Measurements from ENCODE around the gene LYRM1. TPM values are rescaled to one million over a fixed set of nuclear protein-coding genes. Genes with fewer than 3 reads are reported as not detected.

Gene LYRM1
- total and polyA plus RNA-seq, 10 of the 15 experiments (the other 5 are each of a cell fraction or from before 2014, with no cell fraction given) = 18.4 to 54.4 (median 38.0) TPM

DNA sequence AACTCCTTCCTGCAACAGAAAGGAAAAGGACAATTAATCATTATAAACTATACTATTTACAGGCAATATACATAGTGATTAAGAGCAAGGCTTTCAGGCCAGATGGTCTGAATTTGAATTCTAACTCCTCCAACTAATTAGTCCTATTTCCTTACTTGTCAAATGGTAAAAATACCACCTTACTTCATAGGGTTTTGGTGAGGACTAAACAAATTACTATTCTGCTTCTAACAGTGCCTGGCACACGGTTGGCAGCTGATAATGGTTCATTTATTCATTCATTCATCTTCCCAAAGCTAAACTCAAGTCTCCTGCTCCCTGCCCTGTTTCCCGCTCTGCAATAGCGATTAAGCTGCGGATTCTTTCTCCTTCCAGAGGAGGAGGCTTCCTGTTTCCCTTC is 40.2 kb upstream of the LYRM1 start:
- no TSS peak for BruUV-seq (replicated peaks)
- in situ Hi-C loops (cut with MboI) (no loop called here), intact Hi-C loops (cut with micrococcal nuclease; ENCODE audit: unreplicated experiment) (no loop called here)
- Histone ChIP-seq H2AFZ (ENCODE audit: control insufficient read depth, low read depth, low read length) (no peak overlapping the region), H3K9ac (ENCODE audit: control insufficient read depth, insufficient read depth, low read length) (no peak overlapping the region), H3K4me3 (no peak overlapping the region), H3K4me1 (ENCODE audit: control insufficient read depth, insufficient read depth, low read length) (peaks cover 7% of the 10 kb centered on the region), H3K27me3 (replicated peaks in 1 of 2; ENCODE audit: control insufficient read depth in 2 of 2, insufficient read depth in 2 of 2, low read length in 1 of 2) (no peaks in the 10 kb centered on the region), H3K79me2 (ENCODE audit: control insufficient read depth, insufficient read depth, low read length) (peaks cover 6% of the 10 kb centered on the region), H3K27ac (ENCODE audit: control insufficient read depth, insufficient read depth) (no peak overlapping the region), H3K9me3 (replicated peaks; ENCODE audit: control insufficient read depth, insufficient read depth, low read length) (no peaks in the 10 kb centered on the region), H3K36me3 (ENCODE audit: control insufficient read depth in 2 of 2, insufficient read depth in 2 of 2, low read length in 1 of 2) (peaks cover 0 to 7% of the 10 kb centered on the region in 2 experiments), H4K20me1 (ENCODE audit: control insufficient read depth, insufficient read depth) (no peaks in the 10 kb centered on the region), H3K4me2 (ENCODE audit: control insufficient read depth, insufficient read depth) (no peak overlapping the region)
- FAIRE-seq (no peak), DNase-seq (ENCODE audit: low read depth, low spot score) (no peak), ATAC-seq (no peak)
- ChIA-PET POLR2A (no interaction called here), RAD21 (ENCODE audit: unreplicated experiment) (no interaction called here), SMC1A (ENCODE audit: uncharacterized antibody, unreplicated experiment) (no interaction called here), CTCF (no interaction called here)
- 87% methylated on average over 4 of the region's 4 CpGs for WGBS (ENCODE audit: insufficient coverage, insufficient replicate concordance, low lambda C conversion rate, missing lambda C conversion rate)
- TF ChIP-seq, protein P1, sequence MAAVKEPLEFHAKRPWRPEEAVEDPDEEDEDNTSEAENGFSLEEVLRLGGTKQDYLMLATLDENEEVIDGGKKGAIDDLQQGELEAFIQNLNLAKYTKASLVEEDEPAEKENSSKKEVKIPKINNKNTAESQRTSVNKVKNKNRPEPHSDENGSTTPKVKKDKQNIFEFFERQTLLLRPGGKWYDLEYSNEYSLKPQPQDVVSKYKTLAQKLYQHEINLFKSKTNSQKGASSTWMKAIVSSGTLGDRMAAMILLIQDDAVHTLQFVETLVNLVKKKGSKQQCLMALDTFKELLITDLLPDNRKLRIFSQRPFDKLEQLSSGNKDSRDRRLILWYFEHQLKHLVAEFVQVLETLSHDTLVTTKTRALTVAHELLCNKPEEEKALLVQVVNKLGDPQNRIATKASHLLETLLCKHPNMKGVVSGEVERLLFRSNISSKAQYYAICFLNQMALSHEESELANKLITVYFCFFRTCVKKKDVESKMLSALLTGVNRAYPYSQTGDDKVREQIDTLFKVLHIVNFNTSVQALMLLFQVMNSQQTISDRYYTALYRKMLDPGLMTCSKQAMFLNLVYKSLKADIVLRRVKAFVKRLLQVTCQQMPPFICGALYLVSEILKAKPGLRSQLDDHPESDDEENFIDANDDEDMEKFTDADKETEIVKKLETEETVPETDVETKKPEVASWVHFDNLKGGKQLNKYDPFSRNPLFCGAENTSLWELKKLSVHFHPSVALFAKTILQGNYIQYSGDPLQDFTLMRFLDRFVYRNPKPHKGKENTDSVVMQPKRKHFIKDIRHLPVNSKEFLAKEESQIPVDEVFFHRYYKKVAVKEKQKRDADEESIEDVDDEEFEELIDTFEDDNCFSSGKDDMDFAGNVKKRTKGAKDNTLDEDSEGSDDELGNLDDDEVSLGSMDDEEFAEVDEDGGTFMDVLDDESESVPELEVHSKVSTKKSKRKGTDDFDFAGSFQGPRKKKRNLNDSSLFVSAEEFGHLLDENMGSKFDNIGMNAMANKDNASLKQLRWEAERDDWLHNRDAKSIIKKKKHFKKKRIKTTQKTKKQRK (IDR thresholded peaks at IDR 0.05; ENCODE audit: low read depth, low read length) = no peak
- TF ChIP-seq KDM1A (IDR thresholded peaks at IDR 0.05; ENCODE audit: borderline replicate concordance) (no peak), HDGF (IDR thresholded peaks at IDR 0.05) (no peak), ZNF274 (IDR thresholded peaks at IDR 0.05; ENCODE audit: insufficient read depth, insufficient read length) (no peak), GATAD2B (conservative IDR thresholded peaks at IDR 0.05; ENCODE audit: low read depth) (no peak), CHD1 (IDR thresholded peaks at IDR 0.05; ENCODE audit: low read depth, low read length) (no peak), ZBTB4 (CRISPR knock-in tag; IDR thresholded peaks at IDR 0.05) (no peak), BHLHE40 (IDR thresholded peaks at IDR 0.05; ENCODE audit: borderline replicate concordance in 1 of 2, low read depth in 2 of 2, low read length in 1 of 2) (no peak), NFYA (IDR thresholded peaks at IDR 0.05; ENCODE audit: borderline replicate concordance, low read depth, low read length) (no peak), KAT2A (conservative IDR thresholded peaks at IDR 0.05; ENCODE audit: control insufficient read depth, low read depth, low read length) (no peak), IKZF2 (IDR thresholded peaks at IDR 0.05) (no peak), SP1 (IDR thresholded peaks at IDR 0.05; ENCODE audit: low read depth, low read length) (no peak), SMAD1 (IDR thresholded peaks at IDR 0.05; ENCODE audit: low read depth, partially characterized antibody) (no peak), NFIC (IDR thresholded peaks at IDR 0.05; ENCODE audit: low read depth, low read length) (no peak), STAT1 (conservative IDR thresholded peaks at IDR 0.05) (no peak), CHD4 (IDR thresholded peaks at IDR 0.05) (no peak)
- TF ChIP-seq, protein P2, sequence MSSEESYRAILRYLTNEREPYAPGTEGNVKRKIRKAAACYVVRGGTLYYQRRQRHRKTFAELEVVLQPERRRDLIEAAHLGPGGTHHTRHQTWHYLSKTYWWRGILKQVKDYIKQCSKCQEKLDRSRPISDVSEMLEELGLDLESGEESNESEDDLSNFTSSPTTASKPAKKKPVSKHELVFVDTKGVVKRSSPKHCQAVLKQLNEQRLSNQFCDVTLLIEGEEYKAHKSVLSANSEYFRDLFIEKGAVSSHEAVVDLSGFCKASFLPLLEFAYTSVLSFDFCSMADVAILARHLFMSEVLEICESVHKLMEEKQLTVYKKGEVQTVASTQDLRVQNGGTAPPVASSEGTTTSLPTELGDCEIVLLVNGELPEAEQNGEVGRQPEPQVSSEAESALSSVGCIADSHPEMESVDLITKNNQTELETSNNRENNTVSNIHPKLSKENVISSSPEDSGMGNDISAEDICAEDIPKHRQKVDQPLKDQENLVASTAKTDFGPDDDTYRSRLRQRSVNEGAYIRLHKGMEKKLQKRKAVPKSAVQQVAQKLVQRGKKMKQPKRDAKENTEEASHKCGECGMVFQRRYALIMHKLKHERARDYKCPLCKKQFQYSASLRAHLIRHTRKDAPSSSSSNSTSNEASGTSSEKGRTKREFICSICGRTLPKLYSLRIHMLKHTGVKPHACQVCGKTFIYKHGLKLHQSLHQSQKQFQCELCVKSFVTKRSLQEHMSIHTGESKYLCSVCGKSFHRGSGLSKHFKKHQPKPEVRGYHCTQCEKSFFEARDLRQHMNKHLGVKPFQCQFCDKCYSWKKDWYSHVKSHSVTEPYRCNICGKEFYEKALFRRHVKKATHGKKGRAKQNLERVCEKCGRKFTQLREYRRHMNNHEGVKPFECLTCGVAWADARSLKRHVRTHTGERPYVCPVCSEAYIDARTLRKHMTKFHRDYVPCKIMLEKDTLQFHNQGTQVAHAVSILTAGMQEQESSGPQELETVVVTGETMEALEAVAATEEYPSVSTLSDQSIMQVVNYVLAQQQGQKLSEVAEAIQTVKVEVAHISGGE (CRISPR knock-in tag; IDR thresholded peaks at IDR 0.05) = no peak

All from GM12878 (cell line).